ENCODE data around the gene MDH2. TPM values are rescaled to one million over a fixed set of nuclear protein-coding genes. Genes with fewer than 3 reads are reported as not detected.
"Not testable (repeated sequence)": the region's sequence is repeated elsewhere in the genome, so short reads cannot be mapped to it uniquely, and the experiment has no call there.

Gene MDH2
- total and polyA plus RNA-seq, 2 of the 8 experiments (the other 6 are each of a cell fraction or from before 2014, with no cell fraction given): 203 to 254 TPM

GRCh38 chr7:76106130-76106529 lies 58.2 kb downstream of the MDH2 start:
- CTCF ChIA-PET (ENCODE audit: partially characterized antibody): not testable (repeated sequence)

More at GRCh38 chr7:76106130-76106529, 58.2 kb downstream of the MDH2 start:
- H2BK20ac ChIP-seq (ENCODE audit: low read length); FAIRE-seq; H2AK5ac ChIP-seq (ENCODE audit: low read depth, low read length); H2BK15ac ChIP-seq (ENCODE audit: low read length); H3K36me3 ChIP-seq (ENCODE audit: control insufficient read depth in 2 of 4, insufficient read depth in 4 of 4, low read length in 3 of 4); H4K8ac ChIP-seq (ENCODE audit: extremely low read depth, insufficient read depth, low read length); H3K9ac ChIP-seq (replicated peaks in 1 of 4; ENCODE audit: extremely low read depth in 1 of 4, low read depth in 3 of 4, low read length in 3 of 4); H2AFZ ChIP-seq (ENCODE audit: low read length); H3K27ac ChIP-seq (ENCODE audit: low read depth, low read length); H3K9me3 ChIP-seq (ENCODE audit: insufficient read depth in 2 of 2, low read depth in 1 of 2, low read length in 1 of 2); H3K79me1 ChIP-seq (ENCODE audit: low read depth, low read length); H3K27me3 ChIP-seq (replicated peaks in 1 of 4; ENCODE audit: control insufficient read depth in 3 of 4, extremely low read depth in 1 of 4, insufficient read depth in 3 of 4, low read length in 3 of 4); H3K23me2 ChIP-seq (ENCODE audit: low read depth, low read length); H3K79me2 ChIP-seq (ENCODE audit: control insufficient read depth in 1 of 2, insufficient read depth in 2 of 2, low read length in 2 of 2); H3K14ac ChIP-seq (ENCODE audit: insufficient read length); H3K4me2 ChIP-seq (ENCODE audit: insufficient read depth in 1 of 2, low read depth in 2 of 2, low read length in 2 of 2); H3K56ac ChIP-seq (replicated peaks; ENCODE audit: insufficient read length, low read depth, low read length); DNase-seq (ENCODE audit: low read depth in 1 of 2, low spot score in 2 of 2); H2BK120ac ChIP-seq (replicated peaks; ENCODE audit: low read depth, low read length); H3K23ac ChIP-seq (ENCODE audit: insufficient read length); H3K18ac ChIP-seq (ENCODE audit: extremely low read depth, low read length); H4K5ac ChIP-seq (ENCODE audit: insufficient read length, low read depth, low read length); H3K4me3 ChIP-seq (ENCODE audit: extremely low read depth in 1 of 4, insufficient read depth in 2 of 4, low read depth in 3 of 4, low read length in 4 of 4); H4K20me1 ChIP-seq (replicated peaks in 1 of 2; ENCODE audit: control insufficient read depth in 1 of 2, insufficient read depth in 2 of 2, low read length in 2 of 2); H3K4ac ChIP-seq (replicated peaks; ENCODE audit: insufficient read length, low read depth, low read length); H3K4me1 ChIP-seq (replicated peaks in 1 of 4; ENCODE audit: control insufficient read depth in 3 of 4, insufficient read depth in 4 of 4, low read length in 3 of 4); H4K91ac ChIP-seq (replicated peaks; ENCODE audit: insufficient read length, low read length); POLR2A ChIA-PET (ENCODE audit: partially characterized antibody); H2BK12ac ChIP-seq (ENCODE audit: low read depth, low read length); H2BK5ac ChIP-seq (ENCODE audit: low read depth, low read length): not testable (repeated sequence)
- 91% methylated on average over 6 of the region's 6 CpGs; no CpG with 5 or more reads in 1 of the 2 experiments for WGBS, 2 experiments (ENCODE audit: extremely low coverage in 1 of 2, insufficient coverage in 1 of 2, insufficient read length in 1 of 2, insufficient replicate concordance in 2 of 2, low coverage in 1 of 2, low lambda C conversion rate in 2 of 2, missing lambda C conversion rate in 1 of 2)
